ENCODE results near the gene TTC21B. TPM values are rescaled to one million over a fixed set of nuclear protein-coding genes. Genes with fewer than 3 reads are reported as not detected.

The TTC21B gene
- total RNA-seq, 1 donor from 2014 or later: 40.5 TPM

GRCh38 chr2:165911981-165912380, 41.6 kb downstream of the TTC21B start:
- DNase-seq (ENCODE audit: extremely low spot score in 2 of 2): no peak
- no peak overlapping the region for H3K27ac ChIP-seq
- no peaks in the 10 kb centered on the region for H3K27me3 ChIP-seq
- no peak for TF ChIP-seq CTCF (IDR thresholded peaks at IDR 0.05)
- TF ChIP-seq POLR2AphosphoS5 (IDR thresholded peaks at IDR 0.05; ENCODE audit: insufficient read depth in 1 of 2, low read depth in 1 of 2): no peak
- TF ChIP-seq POLR2A (IDR thresholded peaks at IDR 0.05): no peak
- no peak overlapping the region for H3K4me3 ChIP-seq
- H3K4me1 ChIP-seq: no peaks in the 10 kb centered on the region
- H3K36me3 ChIP-seq: peaks cover 0 to 32% of the 10 kb centered on the region in 2 donors
- no peaks in the 10 kb centered on the region for H3K9me3 ChIP-seq
- intact Hi-C loops (cut with DNase I): no loop called here

GRCh38 chr2:165911231-165911630, 42.3 kb downstream of the TTC21B start:
- no peaks in the 10 kb centered on the region for H3K9me3 ChIP-seq
- peaks cover 0 to 25% of the 10 kb centered on the region in 2 donors for H3K36me3 ChIP-seq
- no peaks in the 10 kb centered on the region for H3K4me1 ChIP-seq
- DNase-seq (ENCODE audit: extremely low spot score in 2 of 2): no peak
- intact Hi-C loops (cut with DNase I): no loop called here
- no peak for TF ChIP-seq POLR2AphosphoS5 (IDR thresholded peaks at IDR 0.05; ENCODE audit: insufficient read depth in 1 of 2, low read depth in 1 of 2)
- no peak for TF ChIP-seq CTCF (IDR thresholded peaks at IDR 0.05)
- TF ChIP-seq POLR2A (IDR thresholded peaks at IDR 0.05): no peak
- no peak overlapping the region for H3K4me3 ChIP-seq
- H3K27me3 ChIP-seq: no peaks in the 10 kb centered on the region
- H3K27ac ChIP-seq: no peak overlapping the region

GRCh38 chr2:165909466-165909865, 44.1 kb downstream of the TTC21B start:
- no peak overlapping the region for H3K27ac ChIP-seq
- TF ChIP-seq POLR2AphosphoS5 (IDR thresholded peaks at IDR 0.05; ENCODE audit: insufficient read depth in 1 of 2, low read depth in 1 of 2) (no peak), POLR2A (IDR thresholded peaks at IDR 0.05) (no peak), CTCF (IDR thresholded peaks at IDR 0.05) (no peak)
- no peaks in the 10 kb centered on the region for H3K4me1 ChIP-seq
- DNase-seq (ENCODE audit: extremely low spot score in 2 of 2): no peak
- intact Hi-C loops (cut with DNase I): no loop called here
- H3K4me3 ChIP-seq: no peak overlapping the region
- peaks cover 0 to 24% of the 10 kb centered on the region in 2 donors for H3K36me3 ChIP-seq
- H3K9me3 ChIP-seq: no peaks in the 10 kb centered on the region
- no peaks in the 10 kb centered on the region for H3K27me3 ChIP-seq

- Histone ChIP-seq H3K27ac (no peak overlapping the region), H3K27me3 (no peaks in the 10 kb centered on the region), H3K9me3 (no peaks in the 10 kb centered on the region), H3K4me1 (peaks cover 20% of the 10 kb centered on the region), H3K36me3 (peaks cover 0 to 11% of the 10 kb centered on the region in 2 donors), H3K4me3 (no peak overlapping the region)
- TF ChIP-seq CTCF (IDR thresholded peaks at IDR 0.05) (no peak), POLR2AphosphoS5 (IDR thresholded peaks at IDR 0.05; ENCODE audit: insufficient read depth in 1 of 2, low read depth in 1 of 2) (no peak), POLR2A (IDR thresholded peaks at IDR 0.05) (no peak)
- no peak for DNase-seq (ENCODE audit: extremely low spot score in 2 of 2)
- intact Hi-C loops (cut with DNase I): no loop called here
These were observed 47.7 kb downstream of the TTC21B start for GRCh38 chr2:165905854-165906253.

- TF ChIP-seq CTCF (IDR thresholded peaks at IDR 0.05): no peak
- no peak for TF ChIP-seq POLR2AphosphoS5 (IDR thresholded peaks at IDR 0.05; ENCODE audit: insufficient read depth in 1 of 2, low read depth in 1 of 2)
- TF ChIP-seq POLR2A (IDR thresholded peaks at IDR 0.05): no peak
- Histone ChIP-seq H3K4me3 (no peak overlapping the region), H3K27me3 (no peaks in the 10 kb centered on the region), H3K9me3 (no peaks in the 10 kb centered on the region), H3K27ac (no peak overlapping the region), H3K36me3 (peaks cover 0 to 11% of the 10 kb centered on the region in 2 donors), H3K4me1 (peaks cover 20% of the 10 kb centered on the region)
- DNase-seq (ENCODE audit: extremely low spot score in 2 of 2): no peak
- intact Hi-C loops (cut with DNase I): no loop called here
These were observed 48.3 kb downstream of the TTC21B start for GRCh38 chr2:165905269-165905668.

Data from vagina (tissue), 2 donors.